ENCODE measurements around the gene CLVS2. TPM values are rescaled to one million over a fixed set of nuclear protein-coding genes. Genes with fewer than 3 reads are reported as not detected.

CLVS2 gene
- total and polyA plus RNA-seq, 2 of the 4 experiments (the other 2 are of a cell fraction) = 0.02 TPM; not detected in 1

DNA sequence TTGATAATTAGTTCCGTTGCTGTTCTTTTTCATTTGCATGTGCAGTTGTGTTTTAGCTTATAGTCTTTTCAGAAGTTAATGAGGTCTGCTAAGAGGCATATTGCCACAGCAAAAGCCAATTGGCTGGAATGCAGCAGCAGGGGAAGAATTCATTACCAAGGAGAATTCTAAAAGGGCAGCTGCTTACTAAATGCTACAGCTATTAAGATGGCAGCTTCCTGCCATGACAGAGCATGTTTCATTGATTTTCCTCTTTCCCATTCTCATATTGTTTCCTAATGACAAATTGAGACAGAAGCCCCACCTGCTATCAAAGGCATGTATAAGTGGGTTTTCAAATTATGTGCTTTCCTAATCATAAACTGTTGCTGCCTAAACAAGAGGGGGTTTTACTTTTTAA, 66.6 kb downstream of the CLVS2 start:
- no peak overlapping the region for H2BK120ac ChIP-seq (ENCODE audit: low read depth, low read length)
- H2AK9ac ChIP-seq (replicated peaks; ENCODE audit: low read depth, low read length, poor library complexity) = no peak overlapping the region
- H3K4me3 ChIP-seq (ENCODE audit: insufficient read depth, low read depth, low read length) = no peak overlapping the region
- ATAC-seq (ENCODE audit: low read depth) = no peak
- no peak overlapping the region for H3K18ac ChIP-seq (ENCODE audit: low read depth, low read length)
- no peaks in the 10 kb centered on the region for H3K79me1 ChIP-seq (ENCODE audit: low read depth in 1 of 2, low read length in 2 of 2)
- H4K91ac ChIP-seq (ENCODE audit: insufficient read depth, low read depth, low read length) = no peak overlapping the region
- H3K23ac ChIP-seq (ENCODE audit: low read depth, low read length) = no peak overlapping the region
- no peak overlapping the region for H2BK15ac ChIP-seq (ENCODE audit: low read depth, low read length)
- no peak overlapping the region for H3K4me2 ChIP-seq (ENCODE audit: low read depth, low read length)
- no peak overlapping the region for H3K4ac ChIP-seq (ENCODE audit: low read depth, low read length)
- H4K20me1 ChIP-seq (ENCODE audit: insufficient read depth, low read length) = no peaks in the 10 kb centered on the region
- dilution Hi-C loops (cut with HindIII; ENCODE audit: low sequenced_read_pairs, unreplicated experiment) (no loop called here), in situ Hi-C loops (cut with MboI; ENCODE audit: low sequenced_read_pairs) (no loop called here), intact Hi-C loops (cut with micrococcal nuclease) (no loop called here)
- H3K9me3 ChIP-seq (ENCODE audit: control insufficient read depth, insufficient read depth, low read length) = peaks cover 5% of the 10 kb centered on the region
- no peak overlapping the region for H2BK20ac ChIP-seq (ENCODE audit: low read depth, low read length)
- H3K56ac ChIP-seq (ENCODE audit: extremely low read depth, insufficient read depth, low read length) = no peak overlapping the region
- no CpG with 5 or more reads among the region's 1 CpG for whole genome bisulfite sequencing, 2 experiments (ENCODE audit: extremely low coverage in 2 of 2, insufficient read length in 1 of 2)
- no peak for DNase-seq
- H4K5ac ChIP-seq (ENCODE audit: low read depth, low read length) = no peak overlapping the region
- ChIA-PET CTCF (no interaction called here), POLR2A (ENCODE audit: unreplicated experiment) (no interaction called here)
- no peaks in the 10 kb centered on the region for H3K4me1 ChIP-seq (ENCODE audit: control insufficient read depth, insufficient read depth, low read length)
- H3K27me3 ChIP-seq (ENCODE audit: control insufficient read depth, insufficient read depth, low read length) = no peaks in the 10 kb centered on the region
- no peak overlapping the region for H2AFZ ChIP-seq (replicated peaks; ENCODE audit: low read length, poor library complexity)
- TF ChIP-seq FOS (IDR thresholded peaks at IDR 0.05; ENCODE audit: low read depth, low read length) (no peak), RAD21 (IDR thresholded peaks at IDR 0.05; ENCODE audit: low read length) (no peak), RCOR1 (IDR thresholded peaks at IDR 0.05; ENCODE audit: insufficient replicate concordance, low read length) (no peak), CEBPB (IDR thresholded peaks at IDR 0.05; ENCODE audit: low read depth, low read length) (no peak), POLR2A (IDR thresholded peaks at IDR 0.05; ENCODE audit: low read depth, low read length) (no peak), MXI1 (IDR thresholded peaks at IDR 0.05; ENCODE audit: borderline replicate concordance, low read depth, low read length) (no peak), CHD1 (IDR thresholded peaks at IDR 0.05; ENCODE audit: low read depth, low read length) (no peak), MAZ (IDR thresholded peaks at IDR 0.05; ENCODE audit: borderline replicate concordance, low read depth, low read length) (no peak), MAFK (IDR thresholded peaks at IDR 0.05; ENCODE audit: low read depth, low read length) (no peak), RFX5 (IDR thresholded peaks at IDR 0.05; ENCODE audit: low read depth, low read length) (no peak), BHLHE40 (IDR thresholded peaks at IDR 0.05; ENCODE audit: low read depth, low read length) (no peak), SMC3 (IDR thresholded peaks at IDR 0.05; ENCODE audit: low read depth, low read length) (no peak), NFE2L2 (IDR thresholded peaks at IDR 0.05; ENCODE audit: low read depth, low read length) (no peak)
- TF ChIP-seq, protein P1, sequence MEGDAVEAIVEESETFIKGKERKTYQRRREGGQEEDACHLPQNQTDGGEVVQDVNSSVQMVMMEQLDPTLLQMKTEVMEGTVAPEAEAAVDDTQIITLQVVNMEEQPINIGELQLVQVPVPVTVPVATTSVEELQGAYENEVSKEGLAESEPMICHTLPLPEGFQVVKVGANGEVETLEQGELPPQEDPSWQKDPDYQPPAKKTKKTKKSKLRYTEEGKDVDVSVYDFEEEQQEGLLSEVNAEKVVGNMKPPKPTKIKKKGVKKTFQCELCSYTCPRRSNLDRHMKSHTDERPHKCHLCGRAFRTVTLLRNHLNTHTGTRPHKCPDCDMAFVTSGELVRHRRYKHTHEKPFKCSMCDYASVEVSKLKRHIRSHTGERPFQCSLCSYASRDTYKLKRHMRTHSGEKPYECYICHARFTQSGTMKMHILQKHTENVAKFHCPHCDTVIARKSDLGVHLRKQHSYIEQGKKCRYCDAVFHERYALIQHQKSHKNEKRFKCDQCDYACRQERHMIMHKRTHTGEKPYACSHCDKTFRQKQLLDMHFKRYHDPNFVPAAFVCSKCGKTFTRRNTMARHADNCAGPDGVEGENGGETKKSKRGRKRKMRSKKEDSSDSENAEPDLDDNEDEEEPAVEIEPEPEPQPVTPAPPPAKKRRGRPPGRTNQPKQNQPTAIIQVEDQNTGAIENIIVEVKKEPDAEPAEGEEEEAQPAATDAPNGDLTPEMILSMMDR (conservative IDR thresholded peaks at IDR 0.05; ENCODE audit: low read depth, low read length) = no peak
- TF ChIP-seq, protein P2, sequence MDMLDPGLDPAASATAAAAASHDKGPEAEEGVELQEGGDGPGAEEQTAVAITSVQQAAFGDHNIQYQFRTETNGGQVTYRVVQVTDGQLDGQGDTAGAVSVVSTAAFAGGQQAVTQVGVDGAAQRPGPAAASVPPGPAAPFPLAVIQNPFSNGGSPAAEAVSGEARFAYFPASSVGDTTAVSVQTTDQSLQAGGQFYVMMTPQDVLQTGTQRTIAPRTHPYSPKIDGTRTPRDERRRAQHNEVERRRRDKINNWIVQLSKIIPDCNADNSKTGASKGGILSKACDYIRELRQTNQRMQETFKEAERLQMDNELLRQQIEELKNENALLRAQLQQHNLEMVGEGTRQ (IDR thresholded peaks at IDR 0.05; ENCODE audit: low read depth, low read length) = no peak
- TF ChIP-seq, protein P3, sequence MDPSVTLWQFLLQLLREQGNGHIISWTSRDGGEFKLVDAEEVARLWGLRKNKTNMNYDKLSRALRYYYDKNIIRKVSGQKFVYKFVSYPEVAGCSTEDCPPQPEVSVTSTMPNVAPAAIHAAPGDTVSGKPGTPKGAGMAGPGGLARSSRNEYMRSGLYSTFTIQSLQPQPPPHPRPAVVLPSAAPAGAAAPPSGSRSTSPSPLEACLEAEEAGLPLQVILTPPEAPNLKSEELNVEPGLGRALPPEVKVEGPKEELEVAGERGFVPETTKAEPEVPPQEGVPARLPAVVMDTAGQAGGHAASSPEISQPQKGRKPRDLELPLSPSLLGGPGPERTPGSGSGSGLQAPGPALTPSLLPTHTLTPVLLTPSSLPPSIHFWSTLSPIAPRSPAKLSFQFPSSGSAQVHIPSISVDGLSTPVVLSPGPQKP (IDR thresholded peaks at IDR 0.05; ENCODE audit: borderline replicate concordance, low read depth, low read length) = no peak
- no peak overlapping the region for H3K27ac ChIP-seq (ENCODE audit: insufficient read depth, low read length)
- no TSS peak for BruUV-seq (replicated peaks)
- H3K9ac ChIP-seq (ENCODE audit: low read depth, low read length) = no peak overlapping the region
- H4K8ac ChIP-seq (ENCODE audit: low read depth in 2 of 2, low read length in 2 of 2) = no peak overlapping the region
- H3K14ac ChIP-seq (replicated peaks; ENCODE audit: low read depth, low read length) = no peak overlapping the region
- no peaks in the 10 kb centered on the region for H3K9me1 ChIP-seq (ENCODE audit: insufficient read depth, low read length)
- no peak overlapping the region for H2AK5ac ChIP-seq (ENCODE audit: low read depth, low read length)
- no peaks in the 10 kb centered on the region for H3K36me3 ChIP-seq (ENCODE audit: control insufficient read depth, insufficient read depth, low read length)
- H2BK5ac ChIP-seq (ENCODE audit: low read depth, low read length, poor library complexity, severe bottlenecking) = no peak overlapping the region
